Caco-2 (cell line): Measurements from ENCODE around the gene WDPCP. TPM values are rescaled to one million over a fixed set of nuclear protein-coding genes. Genes with fewer than 3 reads are reported as not detected.
"Not testable (repeated sequence)": the region's sequence is repeated elsewhere in the genome, so short reads cannot be mapped to it uniquely, and the experiment has no call there.

Experiments
- BruUV-seq: library from RNA; stranded (reverse); fragments of 400-500 nt; replicated peaks from 2 replicates; lab custom pipeline; 2021; lab: Mats Ljungman, UMichigan
- CTCF ChIA-PET: fragments of 300-600 bp; sonication (Branson Sonifier 250); formaldehyde crosslinking; loops from one replicate; lab custom pipeline; 2022; ENCODE audit warnings: antibody characterized with exemption; lab: Charles Lee
- POLR2A ChIA-PET: fragments of 300-600 bp; sonication (Branson Sonifier 250); formaldehyde crosslinking; loops from one replicate; lab custom pipeline; 2022; ENCODE audit warnings: antibody characterized with exemption; lab: Charles Lee
- DNase-seq, 2 experiments: peaks; one replicate each; pipeline versions ENCODE4 v3.0.0 to v3.0.0-alpha.2; 2020 to 2022
- H3K27me3 ChIP-seq: replicated peaks from 2 replicates; pipeline ENCODE4 v1.6.0; 2011; ENCODE audit warnings: low read length; ENCODE audit not compliant: control insufficient read depth, insufficient read depth
- H3K36me3 ChIP-seq: 2 replicates; pipeline ENCODE4 v1.5.1; 2011; ENCODE audit warnings: low read length; ENCODE audit not compliant: control insufficient read depth, insufficient read depth
- H3K4me1 ChIP-seq: fragments of 250-450 bp; sonication (Bioruptor Pico); 2 replicates; pipeline ENCODE4 v1.5.1; 2020; ENCODE audit warnings: mild to moderate bottlenecking
- H3K4me3 ChIP-seq: 2 replicates; pipeline ENCODE4 v1.5.1; 2011; ENCODE audit warnings: low read depth, mild to moderate bottlenecking, control low read depth, low read length
- H3K9me3 ChIP-seq: fragments of 250-450 bp; sonication (Bioruptor Pico); 2 replicates; pipeline ENCODE4 v1.5.1; 2020; ENCODE audit warnings: mild to moderate bottlenecking, moderate library complexity
- H3K27ac Mint-ChIP-seq: one replicate; pipeline ENCODE4 v1.8.0; 2022; ENCODE audit warnings: mixed read lengths; ENCODE audit not compliant: unreplicated experiment
- H3K27me3 Mint-ChIP-seq: one replicate; pipeline ENCODE4 v1.8.0; 2022; ENCODE audit warnings: mixed read lengths; ENCODE audit not compliant: insufficient read depth, unreplicated experiment
- H3K36me3 Mint-ChIP-seq: one replicate; pipeline ENCODE4 v1.8.0; 2022; ENCODE audit warnings: mild to moderate bottlenecking, mixed read lengths; ENCODE audit not compliant: insufficient read depth, unreplicated experiment
- H3K4me1 Mint-ChIP-seq: one replicate; pipeline ENCODE4 v1.8.0; 2022; ENCODE audit warnings: low read depth, mixed read lengths; ENCODE audit not compliant: unreplicated experiment
- H3K4me3 Mint-ChIP-seq: one replicate; pipeline ENCODE4 v1.8.0; 2022; ENCODE audit warnings: mild to moderate bottlenecking, moderate library complexity, mixed read lengths; ENCODE audit not compliant: unreplicated experiment
- H3K9me3 Mint-ChIP-seq: one replicate; pipeline ENCODE4 v1.8.0; 2022; ENCODE audit warnings: mixed read lengths; ENCODE audit not compliant: unreplicated experiment
- intact Hi-C: fragments of 100-400 bp; cut with micrococcal nuclease; formaldehyde crosslinking; loops from one replicate; pipeline ENCODE4 v1.10.0; 2022; ENCODE audit not compliant: unreplicated experiment
- total RNA-seq: library from RNA; stranded (reverse); gene quantifications from 2 replicates; pipeline ENCODE4 v1.2.3, GENCODE V29; 2022
- TF ChIP-seq, protein P1 (sequence below), 2 experiments: fragments of 200-600 bp in 1 of 2; IDR thresholded peaks; 1 replicate in 1 of 2; 2 replicates in 1 of 2; pipeline versions ENCODE4 v1.5.1 to v1.8.0; 2011 to 2022; ENCODE audit warnings: antibody characterized with exemption in 1 of 2, control low read depth in 1 of 2, inconsistent platforms in 1 of 2, low read depth in 1 of 2, low read length in 1 of 2, mild to moderate bottlenecking in 1 of 2, moderate library complexity in 1 of 2; ENCODE audit not compliant: insufficient read depth in 1 of 2, severe bottlenecking in 1 of 2, unreplicated experiment in 1 of 2

WDPCP gene
- total RNA-seq, 1 experiment from 2014 or later, result 16.2 TPM

DNA sequence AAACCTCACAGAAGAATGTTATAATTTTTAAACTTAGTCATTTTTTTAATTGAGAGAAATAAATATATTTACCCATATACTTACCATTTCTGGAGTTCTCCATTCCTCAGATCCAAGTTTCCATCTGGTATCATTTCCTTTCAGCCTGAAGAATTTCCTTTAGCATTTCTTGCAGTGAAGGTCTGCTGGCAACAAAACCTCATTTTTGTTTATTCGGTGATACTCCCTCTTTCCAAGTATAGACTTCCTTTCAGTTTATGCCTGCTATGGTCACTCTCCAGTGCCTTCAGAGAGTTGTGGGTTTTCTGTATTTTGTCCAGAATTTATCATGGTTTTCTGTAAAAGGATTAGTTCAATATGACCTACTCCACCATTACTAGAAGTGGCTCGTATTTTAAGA is 17.0 kb downstream of the WDPCP start:
- H3K36me3 ChIP-seq, result no peaks in the 10 kb centered on the region
- TF ChIP-seq, protein P1, sequence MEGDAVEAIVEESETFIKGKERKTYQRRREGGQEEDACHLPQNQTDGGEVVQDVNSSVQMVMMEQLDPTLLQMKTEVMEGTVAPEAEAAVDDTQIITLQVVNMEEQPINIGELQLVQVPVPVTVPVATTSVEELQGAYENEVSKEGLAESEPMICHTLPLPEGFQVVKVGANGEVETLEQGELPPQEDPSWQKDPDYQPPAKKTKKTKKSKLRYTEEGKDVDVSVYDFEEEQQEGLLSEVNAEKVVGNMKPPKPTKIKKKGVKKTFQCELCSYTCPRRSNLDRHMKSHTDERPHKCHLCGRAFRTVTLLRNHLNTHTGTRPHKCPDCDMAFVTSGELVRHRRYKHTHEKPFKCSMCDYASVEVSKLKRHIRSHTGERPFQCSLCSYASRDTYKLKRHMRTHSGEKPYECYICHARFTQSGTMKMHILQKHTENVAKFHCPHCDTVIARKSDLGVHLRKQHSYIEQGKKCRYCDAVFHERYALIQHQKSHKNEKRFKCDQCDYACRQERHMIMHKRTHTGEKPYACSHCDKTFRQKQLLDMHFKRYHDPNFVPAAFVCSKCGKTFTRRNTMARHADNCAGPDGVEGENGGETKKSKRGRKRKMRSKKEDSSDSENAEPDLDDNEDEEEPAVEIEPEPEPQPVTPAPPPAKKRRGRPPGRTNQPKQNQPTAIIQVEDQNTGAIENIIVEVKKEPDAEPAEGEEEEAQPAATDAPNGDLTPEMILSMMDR (IDR thresholded peaks at IDR 0.05; ENCODE audit: insufficient read depth in 1 of 2, low read depth in 1 of 2, low read length in 1 of 2, severe bottlenecking in 1 of 2, unreplicated experiment in 1 of 2), result no peak
- CTCF ChIA-PET, result no interaction called here
- H3K4me1 Mint-ChIP-seq, result no peaks in the 10 kb centered on the region
- H3K4me3 ChIP-seq, result no peak overlapping the region
- H3K27me3 Mint-ChIP-seq, result no peaks in the 10 kb centered on the region
- BruUV-seq, result no TSS peak
- peaks cover 26% of the 10 kb centered on the region for H3K9me3 Mint-ChIP-seq
- intact Hi-C loops, result no loop called here
- peaks cover 4% of the 10 kb centered on the region for H3K36me3 Mint-ChIP-seq
- H3K27ac Mint-ChIP-seq, result no peak overlapping the region
- no peak for DNase-seq
- H3K4me3 Mint-ChIP-seq, result no peak overlapping the region
- H3K27me3 ChIP-seq, result no peaks in the 10 kb centered on the region
- H3K4me1 ChIP-seq, result no peaks in the 10 kb centered on the region
- peaks cover 8% of the 10 kb centered on the region for H3K9me3 ChIP-seq
- POLR2A ChIA-PET, result no interaction called here

DNA sequence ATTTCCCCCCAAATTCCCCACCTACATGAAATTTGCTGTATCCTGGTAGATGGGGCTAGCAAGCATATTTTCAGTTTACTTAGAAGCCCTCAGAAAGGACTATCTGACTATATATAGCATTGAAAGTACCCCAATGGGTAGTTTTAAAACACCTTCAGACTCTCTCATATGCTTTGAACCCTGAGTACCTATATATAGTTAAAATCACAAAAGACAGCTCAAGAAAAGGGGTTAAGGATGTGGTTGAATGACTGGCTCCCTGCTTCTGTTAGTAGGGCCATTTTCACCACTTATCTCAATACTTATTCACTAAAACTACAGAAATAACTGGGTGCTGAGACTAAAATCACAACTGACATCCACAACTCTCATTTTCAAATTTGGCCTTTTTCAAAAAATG is 18.5 kb downstream of the WDPCP start:
- POLR2A ChIA-PET, result no interaction called here

DNA sequence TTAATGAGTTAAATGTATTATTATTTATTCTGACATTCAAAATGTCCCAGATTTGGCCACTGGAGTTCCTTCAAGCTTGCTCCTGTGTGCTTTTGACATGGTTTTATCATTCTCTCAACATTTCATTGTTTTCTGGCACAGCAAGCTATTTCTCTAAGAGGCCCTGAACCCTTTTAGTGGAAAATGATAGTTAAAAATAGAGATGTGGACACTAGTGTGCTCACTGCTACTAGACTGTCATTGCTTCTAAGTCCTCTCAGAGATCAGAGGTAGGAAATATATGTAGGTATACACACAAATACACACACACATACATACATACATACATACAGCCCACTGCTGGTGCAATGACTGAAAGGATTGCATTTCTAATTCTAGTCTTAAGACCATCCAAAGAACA is 25.5 kb downstream of the WDPCP start:
- no peaks in the 10 kb centered on the region for H3K36me3 ChIP-seq
- TF ChIP-seq, protein P1 (IDR thresholded peaks at IDR 0.05; ENCODE audit: insufficient read depth in 1 of 2, low read depth in 1 of 2, low read length in 1 of 2, severe bottlenecking in 1 of 2, unreplicated experiment in 1 of 2), result no peak
- H3K27me3 ChIP-seq, result no peaks in the 10 kb centered on the region
- Mint-ChIP-seq H3K4me1 (no peaks in the 10 kb centered on the region), H3K27me3 (no peaks in the 10 kb centered on the region), H3K27ac (no peak overlapping the region), H3K9me3 (peaks cover 15% of the 10 kb centered on the region), H3K36me3 (no peaks in the 10 kb centered on the region), H3K4me3 (no peak overlapping the region)
- H3K4me3 ChIP-seq, result no peak overlapping the region
- no peaks in the 10 kb centered on the region for H3K4me1 ChIP-seq
- intact Hi-C loops, result no loop called here
- H3K9me3 ChIP-seq, result peaks cover 17% of the 10 kb centered on the region
- CTCF ChIA-PET, result no interaction called here
- DNase-seq, result no peak
- no TSS peak for BruUV-seq
- POLR2A ChIA-PET, result no interaction called here

More for the DNA sequence above, 18.5 kb downstream of the WDPCP start:
- H3K36me3 Mint-ChIP-seq, result peaks cover 4% of the 10 kb centered on the region
- H3K4me3 ChIP-seq, result no peak overlapping the region
- TF ChIP-seq, protein P1 (IDR thresholded peaks at IDR 0.05; ENCODE audit: insufficient read depth in 1 of 2, low read depth in 1 of 2, low read length in 1 of 2, severe bottlenecking in 1 of 2, unreplicated experiment in 1 of 2), result no peak
- no peak overlapping the region for H3K27ac Mint-ChIP-seq
- CTCF ChIA-PET, result no interaction called here
- intact Hi-C loops, result no loop called here
- BruUV-seq, result no TSS peak
- no peak overlapping the region for H3K4me3 Mint-ChIP-seq
- peaks cover 9% of the 10 kb centered on the region for H3K9me3 ChIP-seq
- no peak for DNase-seq
- H3K4me1 ChIP-seq, result no peaks in the 10 kb centered on the region
- H3K36me3 ChIP-seq, result no peaks in the 10 kb centered on the region
- H3K9me3 Mint-ChIP-seq, result peaks cover 26% of the 10 kb centered on the region
- H3K27me3 Mint-ChIP-seq, result no peaks in the 10 kb centered on the region
- H3K4me1 Mint-ChIP-seq, result no peaks in the 10 kb centered on the region
- H3K27me3 ChIP-seq, result no peaks in the 10 kb centered on the region

DNA sequence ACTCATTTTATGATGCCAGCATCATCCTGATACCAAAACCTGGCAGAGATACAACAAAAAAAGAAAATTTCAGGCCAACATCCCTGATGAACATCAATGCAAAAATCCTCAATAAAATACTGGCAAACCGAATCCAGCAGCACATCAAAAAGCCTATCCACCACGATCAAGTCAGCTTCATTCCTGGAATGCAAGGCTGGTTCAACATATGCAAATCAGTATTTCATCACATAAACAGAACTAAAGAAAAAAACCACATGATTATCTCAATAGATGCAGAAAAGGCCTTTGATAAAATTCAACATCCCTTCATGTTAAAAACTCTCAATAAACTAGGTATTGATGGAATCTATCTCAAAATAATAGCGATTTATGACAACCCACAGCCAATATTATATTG is 29.4 kb downstream of the WDPCP start:
- H3K36me3 Mint-ChIP-seq, intact Hi-C loops: not testable (repeated sequence)

DNA sequence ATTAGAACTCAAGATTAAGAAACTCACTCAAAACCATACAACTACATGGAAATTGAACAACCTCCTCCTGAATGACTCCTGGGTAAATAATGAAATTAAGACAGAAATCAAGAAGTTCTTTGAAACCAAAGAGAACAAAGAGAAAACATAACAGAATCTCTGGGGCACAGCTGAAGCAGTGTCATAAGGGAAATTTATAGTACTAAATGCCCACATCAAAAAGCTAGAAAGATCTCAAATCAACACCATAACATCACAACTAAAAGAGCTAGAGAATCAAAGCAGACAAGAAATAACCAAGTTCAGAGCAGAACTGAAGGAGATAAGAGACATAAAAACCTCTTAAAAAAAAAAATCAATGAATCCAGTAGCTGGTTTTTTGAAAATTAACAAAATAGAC is 30.5 kb downstream of the WDPCP start:
- H3K4me3 Mint-ChIP-seq, H3K27me3 ChIP-seq, H3K27ac Mint-ChIP-seq, H3K4me1 ChIP-seq, H3K4me1 Mint-ChIP-seq, CTCF ChIA-PET, BruUV-seq, intact Hi-C loops, H3K4me3 ChIP-seq, H3K36me3 ChIP-seq, H3K36me3 Mint-ChIP-seq, POLR2A ChIA-PET, H3K27me3 Mint-ChIP-seq, DNase-seq: not testable (repeated sequence)
- H3K9me3 ChIP-seq, result peaks cover 15% of the 10 kb centered on the region
- H3K9me3 Mint-ChIP-seq, result peaks cover 11% of the 10 kb centered on the region

More for the DNA sequence above, 29.4 kb downstream of the WDPCP start:
- POLR2A ChIA-PET, H3K36me3 ChIP-seq, H3K4me1 ChIP-seq, H3K27ac Mint-ChIP-seq, H3K4me3 Mint-ChIP-seq, DNase-seq, BruUV-seq, H3K4me1 Mint-ChIP-seq, H3K27me3 Mint-ChIP-seq, H3K27me3 ChIP-seq, H3K4me3 ChIP-seq: not testable (repeated sequence)
- CTCF ChIA-PET, result interaction anchor here (0.8 kb wide), 1 partner anchor 29 kb away, joined by 3 read pairs; the partner anchor contains the start of gene WDPCP
- H3K9me3 Mint-ChIP-seq, result peaks cover 11% of the 10 kb centered on the region
- H3K9me3 ChIP-seq, result peaks cover 15% of the 10 kb centered on the region
